H1 (cell line): ENCODE measurements around the gene LGALS12. TPM values are rescaled to one million over a fixed set of nuclear protein-coding genes. Genes with fewer than 3 reads are reported as not detected.

Experiments
- CTCF ChIA-PET: fragments of 300-600 bp; sonication (Branson Sonifier 250); formaldehyde crosslinking; loops from one replicate; lab custom pipeline; 2021; ENCODE audit not compliant: partially characterized antibody; lab: Charles Lee
- POLR2A ChIA-PET: fragments of 300-600 bp; sonication (Branson Sonifier 250); formaldehyde crosslinking; loops from one replicate; lab custom pipeline; 2021; ENCODE audit warnings: inconsistent platforms; ENCODE audit not compliant: partially characterized antibody; lab: Charles Lee
- DNase-seq, 2 experiments: peaks; one replicate each; pipeline versions ENCODE4 v3.0.0 to v3.0.0-alpha.2; 2010 to 2022; ENCODE audit warnings: low spot score in 2 of 2, low read depth in 1 of 2, mixed read lengths in 1 of 2
- FAIRE-seq: peaks from 2 replicates; lab custom pipeline; 2011; peaks lifted over from hg19 to GRCh38; lab: Jason Lieb, UNC
- H2AFZ ChIP-seq: 2 replicates; pipeline ENCODE4 v1.8.1; 2012; ENCODE audit warnings: low read length, inconsistent platforms
- H2AK5ac ChIP-seq: 2 replicates; pipeline ENCODE4 v1.6.1; 2013; ENCODE audit warnings: low read depth, low read length
- H2BK120ac ChIP-seq: replicated peaks from 2 replicates; pipeline ENCODE3; 2013; ENCODE audit warnings: low read depth, low read length, inconsistent platforms
- H2BK12ac ChIP-seq: 2 replicates; pipeline ENCODE4 v1.6.1; 2013; ENCODE audit warnings: low read depth, low read length
- H2BK15ac ChIP-seq: 2 replicates; pipeline ENCODE4 v1.6.1; 2013; ENCODE audit warnings: low read length
- H2BK20ac ChIP-seq: 2 replicates; pipeline ENCODE4 v1.6.1; 2013; ENCODE audit warnings: low read length
- H2BK5ac ChIP-seq: 2 replicates; pipeline ENCODE4 v1.6.1; 2013; ENCODE audit warnings: low read depth, low read length
- H3K14ac ChIP-seq: 2 replicates; pipeline ENCODE4 v1.6.1; 2013; ENCODE audit warnings: inconsistent platforms; ENCODE audit not compliant: insufficient read length
- H3K18ac ChIP-seq: 2 replicates; pipeline ENCODE4 v1.6.1; 2013; ENCODE audit warnings: low read length; ENCODE audit errors: extremely low read depth
- H3K23ac ChIP-seq: 2 replicates; pipeline ENCODE4 v1.6.1; 2013; ENCODE audit warnings: inconsistent platforms; ENCODE audit not compliant: insufficient read length
- H3K23me2 ChIP-seq: 2 replicates; pipeline ENCODE4 v1.6.1; 2013; ENCODE audit warnings: low read depth, low read length
- H3K27ac ChIP-seq: 2 replicates; pipeline ENCODE4 v1.6.1; 2011; ENCODE audit warnings: low read depth, low read length, inconsistent platforms
- H3K27me3 ChIP-seq, 4 experiments: replicated peaks in 1 of 4; 1 replicate in 1 of 4; 2 replicates in 3 of 4; pipeline versions ENCODE4 v1.6.1 to v1.8.1; 2011 to 2013; ENCODE audit warnings: low read length in 3 of 4, mild to moderate bottlenecking in 3 of 4, inconsistent platforms in 2 of 4, mixed read lengths in 2 of 4, moderate library complexity in 1 of 4; ENCODE audit not compliant: control insufficient read depth in 3 of 4, insufficient read depth in 3 of 4; ENCODE audit errors: extremely low read depth in 1 of 4
- H3K36me3 ChIP-seq, 4 experiments: 2 replicates each; pipeline versions ENCODE4 v1.6.1 to v1.8.1; 2011 to 2013; ENCODE audit warnings: mild to moderate bottlenecking in 4 of 4, low read length in 3 of 4, moderate library complexity in 2 of 4, control low read depth in 1 of 4, inconsistent platforms in 1 of 4; ENCODE audit not compliant: insufficient read depth in 4 of 4, control insufficient read depth in 2 of 4
- H3K4ac ChIP-seq: replicated peaks from 2 replicates; pipeline ENCODE3; 2013; ENCODE audit warnings: low read length, low read depth, mixed read lengths, inconsistent platforms; ENCODE audit not compliant: insufficient read length
- H3K4me1 ChIP-seq, 4 experiments: replicated peaks in 1 of 4; 1 replicate in 1 of 4; 2 replicates in 3 of 4; pipeline versions ENCODE4 v1.6.1 to v1.8.1; 2011 to 2013; ENCODE audit warnings: low read length in 3 of 4, inconsistent platforms in 2 of 4, mixed read lengths in 1 of 4; ENCODE audit not compliant: insufficient read depth in 4 of 4, control insufficient read depth in 3 of 4
- H3K4me2 ChIP-seq, 2 experiments: 2 replicates each; pipeline versions ENCODE4 v1.6.1 to v1.8.1; 2011 to 2013; ENCODE audit warnings: low read depth in 2 of 2, low read length in 2 of 2, control low read depth in 1 of 2, inconsistent platforms in 1 of 2, mild to moderate bottlenecking in 1 of 2; ENCODE audit not compliant: insufficient read depth in 1 of 2
- H3K4me3 ChIP-seq, 4 experiments: fragments of 200-600, 300-600 bp in 1 of 4; sonication (generic), shearing (Covaris generic), sonication (Bioruptor Twin) in 1 of 4; 2 replicates each; pipeline versions ENCODE4 v1.5.1 to v1.8.1; 2011 to 2016; ENCODE audit warnings: low read length in 4 of 4, low read depth in 3 of 4, control low read depth in 2 of 4, inconsistent platforms in 2 of 4, mild to moderate bottlenecking in 2 of 4, mixed read lengths in 1 of 4, moderate library complexity in 1 of 4; ENCODE audit not compliant: insufficient read depth in 2 of 4; ENCODE audit errors: extremely low read depth in 1 of 4
- H3K56ac ChIP-seq: replicated peaks from 2 replicates; pipeline ENCODE3; 2013; ENCODE audit warnings: low read depth, mild to moderate bottlenecking, mixed read lengths, low read length, inconsistent platforms; ENCODE audit not compliant: insufficient read length
- H3K79me1 ChIP-seq: 2 replicates; pipeline ENCODE4 v1.6.1; 2013; ENCODE audit warnings: low read depth, low read length, control low read depth
- H3K79me2 ChIP-seq, 2 experiments: 2 replicates each; pipeline versions ENCODE4 v1.6.1 to v1.8.1; 2012 to 2013; ENCODE audit warnings: low read length in 2 of 2, mild to moderate bottlenecking in 2 of 2, inconsistent platforms in 1 of 2; ENCODE audit not compliant: insufficient read depth in 2 of 2, control insufficient read depth in 1 of 2
- H3K9ac ChIP-seq, 4 experiments: replicated peaks in 1 of 4; 1 replicate in 1 of 4; 2 replicates in 3 of 4; pipeline versions ENCODE4 v1.6.1 to v1.8.1; 2011 to 2013; ENCODE audit warnings: low read depth in 3 of 4, low read length in 3 of 4, control low read depth in 2 of 4, mild to moderate bottlenecking in 2 of 4, moderate library complexity in 2 of 4, inconsistent platforms in 1 of 4; ENCODE audit errors: extremely low read depth in 1 of 4
- H3K9me3 ChIP-seq, 2 experiments: 2 replicates each; pipeline versions ENCODE4 v1.6.1 to v1.8.1; 2012 to 2013; ENCODE audit warnings: mild to moderate bottlenecking in 2 of 2, moderate library complexity in 2 of 2, control low read depth in 1 of 2, inconsistent platforms in 1 of 2, low read depth in 1 of 2, low read length in 1 of 2, mixed read lengths in 1 of 2; ENCODE audit not compliant: insufficient read depth in 2 of 2
- H4K20me1 ChIP-seq, 2 experiments: replicated peaks in 1 of 2; 2 replicates each; pipeline versions ENCODE3 to v1.8.1; 2011 to 2013; ENCODE audit warnings: inconsistent platforms in 2 of 2, low read length in 2 of 2, mild to moderate bottlenecking in 1 of 2; ENCODE audit not compliant: insufficient read depth in 2 of 2, control insufficient read depth in 1 of 2
- H4K5ac ChIP-seq: 2 replicates; pipeline ENCODE4 v1.6.1; 2013; ENCODE audit warnings: low read length, low read depth, mixed read lengths, inconsistent platforms; ENCODE audit not compliant: insufficient read length
- H4K8ac ChIP-seq: 2 replicates; pipeline ENCODE4 v1.8.0; 2013; ENCODE audit warnings: mild to moderate bottlenecking, moderate library complexity, low read length, inconsistent platforms; ENCODE audit not compliant: insufficient read depth; ENCODE audit errors: extremely low read depth
- H4K91ac ChIP-seq: replicated peaks from 2 replicates; pipeline ENCODE3; 2013; ENCODE audit warnings: low read length, mixed read lengths, inconsistent platforms; ENCODE audit not compliant: insufficient read length
- BRCA1 ChIP-seq: IDR thresholded peaks from 2 replicates; pipeline ENCODE4 v1.6.1; 2012; ENCODE audit warnings: low read depth, low read length, improper control_type of control experiment
- CBX5 ChIP-seq: fragments of 300-800, 300-1000 bp; sonication (generic); IDR thresholded peaks from 2 replicates; pipeline ENCODE4 v1.7.1; 2016; ENCODE audit warnings: antibody characterized with exemption, low read length, low read depth
- CBX8 ChIP-seq: fragments of 300-800, 300-1000 bp; sonication (generic); IDR thresholded peaks from 2 replicates; pipeline ENCODE4 v1.7.1; 2016; ENCODE audit warnings: low read depth, low read length, borderline replicate concordance
- GTF2F1 ChIP-seq: IDR thresholded peaks from 2 replicates; pipeline ENCODE4 v1.6.1; 2012; ENCODE audit warnings: low read depth, low read length, improper control_type of control experiment, borderline replicate concordance
- JUND ChIP-seq: IDR thresholded peaks from 2 replicates; pipeline ENCODE4 v1.6.1; 2011; ENCODE audit warnings: mild to moderate bottlenecking, improper control_type of control experiment, low read length
- PHF8 ChIP-seq: fragments of 200-600 bp; sonication (generic); conservative IDR thresholded peaks from 2 replicates; pipeline ENCODE4 v1.7.1; 2012; ENCODE audit warnings: low read depth, mild to moderate bottlenecking, inconsistent platforms, low read length, moderate library complexity
- POLR2A ChIP-seq, 2 experiments: IDR thresholded peaks; 1 replicate in 1 of 2; 2 replicates in 1 of 2; pipeline ENCODE4 v1.6.1; 2011; ENCODE audit warnings: low read depth in 2 of 2, low read length in 2 of 2, mild to moderate bottlenecking in 2 of 2; ENCODE audit errors: control extremely low read depth in 1 of 2
- RNF2 ChIP-seq: fragments of 200-900, 300-1000 bp; sonication (generic); IDR thresholded peaks from 2 replicates; pipeline ENCODE4 v1.7.1; 2016; ENCODE audit warnings: borderline replicate concordance, low read depth, mild to moderate bottlenecking, antibody characterized with exemption, low read length; ENCODE audit not compliant: poor library complexity, severe bottlenecking; ENCODE audit errors: missing control alignments
- SP4 ChIP-seq: IDR thresholded peaks from 2 replicates; pipeline ENCODE4 v1.6.1; 2012; ENCODE audit warnings: low read length, inconsistent platforms
- SRF ChIP-seq: IDR thresholded peaks from 2 replicates; pipeline ENCODE4 v1.6.1; 2011; ENCODE audit warnings: mild to moderate bottlenecking, low read depth, low read length, moderate library complexity
- TAF1 ChIP-seq: IDR thresholded peaks from 2 replicates; pipeline ENCODE4 v1.6.1; 2011; ENCODE audit warnings: mild to moderate bottlenecking, low read depth, low read length
- TBP ChIP-seq: IDR thresholded peaks from 2 replicates; pipeline ENCODE4 v1.6.1; 2011; ENCODE audit warnings: low read depth, low read length, improper control_type of control experiment
- TEAD4 ChIP-seq: IDR thresholded peaks from 2 replicates; pipeline ENCODE4 v1.6.1; 2012; ENCODE audit warnings: low read depth, low read length, inconsistent platforms, mixed read lengths
- WGBS, 2 experiments: shearing (Covaris generic) in 1 of 2; methylation state at CpG; one replicate each; pipeline versions ENCODE4 v1.1.6 to v1.1.7; 2013 to 2015; ENCODE audit warnings: low lambda C conversion rate in 2 of 2, mixed read lengths in 2 of 2, inconsistent platforms in 1 of 2, low coverage in 1 of 2, missing lambda C conversion rate in 1 of 2; ENCODE audit not compliant: insufficient replicate concordance in 2 of 2, insufficient coverage in 1 of 2, insufficient read length in 1 of 2; ENCODE audit errors: extremely low coverage in 1 of 2, missing lambda C conversion rate in 1 of 2; 5-methylcytosine and 5-hydroxymethylcytosine counted together
- polyA plus RNA-seq, 7 experiments: library from polyadenylated mRNA; depleted of rRNA in 3 of 7; stranded (reverse) in 5 of 7; unstranded in 2 of 7; fragments of >200 nt in 5 of 7; fragments of 200-250 nt in 2 of 7; gene quantifications; 1 replicate in 5 of 7; 2 replicates in 1 of 7; 4 replicates in 1 of 7; pipeline versions ENCODE4 v1.2.1 to v1.2.3, GENCODE V29; 2011 to 2013; ENCODE audit warnings: missing spikeins in 2 of 7, mixed read lengths in 2 of 7
- total RNA-seq: library from RNA; stranded (reverse); fragmentation: NEBNext Ultra II Directional; extraction: Animal tissue kit (Norgen Biotek cat#: 25700); gene quantifications from 2 replicates; pipeline ENCODE4 v1.2.1, GENCODE V29; 2021
- TF ChIP-seq, protein P1 (sequence below): IDR thresholded peaks from 2 replicates; pipeline ENCODE4 v1.6.1; 2011; ENCODE audit warnings: low read length, improper control_type of control experiment

LGALS12 gene
- total and polyA plus RNA-seq, 2 of the 8 experiments (the other 6 are each of a cell fraction or from before 2014, with no cell fraction given): 1.6 to 2.9 TPM

DNA sequence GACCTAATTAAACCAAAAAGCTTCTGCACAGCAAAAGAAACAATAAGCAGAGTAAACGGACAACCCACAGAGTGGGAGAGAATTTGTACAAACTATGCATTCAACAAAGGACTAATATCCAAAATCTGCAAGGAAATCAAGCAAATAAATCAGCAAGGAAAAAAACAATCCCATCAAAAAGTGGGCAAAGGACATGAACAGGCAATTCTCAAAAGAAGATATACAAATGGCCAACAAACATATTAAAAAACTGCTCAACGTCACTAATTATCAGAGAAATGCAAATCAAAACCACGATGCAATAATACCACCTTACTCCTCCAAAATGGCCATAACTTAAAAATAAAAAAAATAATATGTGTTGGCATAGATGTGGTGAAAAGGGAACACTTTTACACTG is 20.1 kb upstream of the LGALS12 start:
- H4K91ac ChIP-seq: no peak overlapping the region
- H3K4ac ChIP-seq: no peak overlapping the region
- no peak overlapping the region for H3K27ac ChIP-seq
- ChIA-PET POLR2A (no interaction called here), CTCF (no interaction called here)
- H3K9ac ChIP-seq: no peak overlapping the region
- no peak overlapping the region for H3K18ac ChIP-seq
- H2BK120ac ChIP-seq: no peak overlapping the region
- no peaks in the 10 kb centered on the region for H3K79me2 ChIP-seq
- no peak overlapping the region for H4K8ac ChIP-seq
- H3K4me2 ChIP-seq: no peak overlapping the region
- no peak overlapping the region for H2AFZ ChIP-seq
- H3K23ac ChIP-seq: no peak overlapping the region
- no peak for FAIRE-seq
- no peaks in the 10 kb centered on the region for H3K27me3 ChIP-seq
- peaks cover 9 to 14% of the 10 kb centered on the region in 2 experiments; a peak in 2 of 4 replicates for H3K9me3 ChIP-seq
- peaks cover 7% of the 10 kb centered on the region; the same call in 1 of the 2 replicates for H3K23me2 ChIP-seq
- H3K4me3 ChIP-seq: no peak overlapping the region
- H4K5ac ChIP-seq: no peak overlapping the region
- H2BK12ac ChIP-seq: no peak overlapping the region
- H3K56ac ChIP-seq: no peak overlapping the region
- no peak for DNase-seq
- no peak overlapping the region for H2BK5ac ChIP-seq
- no peak overlapping the region for H3K14ac ChIP-seq
- no peak overlapping the region for H2BK20ac ChIP-seq
- no peak overlapping the region for H2BK15ac ChIP-seq
- H3K36me3 ChIP-seq: peaks cover 0 to 6% (median 2%) of the 10 kb centered on the region in 4 experiments; a peak in 3 of 8 replicates
- no peaks in the 10 kb centered on the region for H4K20me1 ChIP-seq
- H2AK5ac ChIP-seq: no peak overlapping the region
- peaks cover 3 to 10% (median 7%) of the 10 kb centered on the region in 4 experiments; a peak in 5 of 7 replicates for H3K4me1 ChIP-seq
- WGBS, 2 experiments: 83% methylated on average over 3 of the region's 3 CpGs; no CpG with 5 or more reads in 1 of the 2 experiments
- H3K79me1 ChIP-seq: no peaks in the 10 kb centered on the region
- TF ChIP-seq BRCA1 (no peak), TBP (no peak), SRF (no peak), POLR2A (IDR thresholded peaks at IDR 0.05; ENCODE audit: control extremely low read depth in 1 of 2, low read depth in 2 of 2, low read length in 2 of 2) (no peak), PHF8 (no peak), CBX8 (no peak), GTF2F1 (no peak), SP4 (no peak), JUND (no peak), CBX5 (no peak), TEAD4 (no peak), RNF2 (no peak), TAF1 (no peak)
- TF ChIP-seq, protein P1, sequence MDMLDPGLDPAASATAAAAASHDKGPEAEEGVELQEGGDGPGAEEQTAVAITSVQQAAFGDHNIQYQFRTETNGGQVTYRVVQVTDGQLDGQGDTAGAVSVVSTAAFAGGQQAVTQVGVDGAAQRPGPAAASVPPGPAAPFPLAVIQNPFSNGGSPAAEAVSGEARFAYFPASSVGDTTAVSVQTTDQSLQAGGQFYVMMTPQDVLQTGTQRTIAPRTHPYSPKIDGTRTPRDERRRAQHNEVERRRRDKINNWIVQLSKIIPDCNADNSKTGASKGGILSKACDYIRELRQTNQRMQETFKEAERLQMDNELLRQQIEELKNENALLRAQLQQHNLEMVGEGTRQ: no peak
